SW480 (cell line): Measurements from ENCODE around the gene NR6A1.

Experiments
- DNase-seq: peaks from one replicate; pipeline ENCODE4 v3.0.0-alpha.2; 2016; ENCODE audit warnings: low spot score

Gene NR6A1

DNA sequence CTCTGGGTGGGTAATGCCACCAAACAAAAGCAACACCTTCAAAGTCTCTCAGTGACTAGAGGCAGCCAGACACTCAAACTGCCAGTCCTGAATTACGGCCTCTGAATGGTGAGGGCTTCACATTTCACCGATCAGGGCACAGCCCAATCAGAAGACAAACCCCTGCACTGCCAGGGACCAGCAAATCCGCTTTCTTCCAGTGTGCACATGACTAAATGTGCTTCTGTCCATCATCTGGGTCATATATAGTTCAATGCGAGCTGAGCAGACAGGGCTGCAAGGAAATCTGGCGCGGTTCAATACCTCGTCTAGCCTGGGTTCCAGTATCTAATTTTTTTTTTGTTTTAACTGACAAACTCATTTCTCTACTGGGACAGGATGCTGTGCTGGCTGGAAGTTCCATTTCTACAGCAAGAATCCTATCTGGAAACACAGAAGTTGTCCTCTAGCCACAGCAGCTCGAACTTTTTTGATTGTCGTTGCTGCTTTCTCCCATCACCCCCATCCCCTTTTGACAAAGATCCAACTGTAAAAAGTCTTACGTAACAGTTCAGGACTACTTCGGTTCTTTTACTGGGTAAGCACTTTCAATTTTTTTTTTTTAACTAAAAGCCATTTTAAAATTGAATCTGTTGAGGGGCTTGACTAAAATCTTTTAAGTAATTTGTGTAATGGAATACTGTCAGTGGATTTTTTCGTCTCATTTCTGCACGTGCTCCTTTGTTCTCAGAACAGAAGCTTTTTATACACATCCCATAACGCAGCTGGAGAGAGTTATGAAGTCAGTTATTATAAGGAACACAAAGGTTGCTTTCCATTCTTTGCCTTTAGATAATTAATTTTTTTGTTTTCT, 112.7 kb downstream of the NR6A1 start:
- peak; percentile 97 for DNase-seq

- DNase-seq: no peak
Measured at GRCh38 chr9:124657516-124657915, 113.6 kb downstream of the NR6A1 start.

GRCh38 chr9:124654431-124654830, 116.7 kb downstream of the NR6A1 start:
- DNase-seq: no peak

- DNase-seq: no peak
Measured at GRCh38 chr9:124652615-124653393, 118.3 kb downstream of the NR6A1 start.

- DNase-seq: no peak
Measured at GRCh38 chr9:124652203-124652602, 118.9 kb downstream of the NR6A1 start.

GRCh38 chr9:124645274-124645673, 125.8 kb downstream of the NR6A1 start:
- no peak for DNase-seq

DNA sequence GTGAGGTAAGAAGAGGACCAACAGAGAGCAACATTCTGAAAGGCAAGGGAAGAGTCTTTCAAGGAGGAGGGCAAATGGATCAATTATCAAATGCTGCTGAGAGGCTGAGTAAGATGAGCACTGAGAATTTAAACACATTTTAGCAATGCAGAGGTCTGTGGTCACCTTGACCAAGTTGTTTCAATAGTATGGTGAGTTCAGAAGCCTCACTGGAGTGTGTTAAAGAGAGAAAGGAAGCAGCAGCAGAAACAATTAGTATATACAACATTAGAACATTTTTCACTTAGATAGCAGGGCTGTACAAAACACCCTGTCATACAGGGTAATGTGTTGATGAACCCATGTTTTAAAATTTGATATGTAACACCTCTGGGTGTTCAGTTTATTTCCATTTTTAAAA, 131.5 kb downstream of the NR6A1 start:
- no peak for DNase-seq

GRCh38 chr9:124635285-124635684, 135.8 kb downstream of the NR6A1 start:
- no peak for DNase-seq

GRCh38 chr9:124632077-124632621, 139.0 kb downstream of the NR6A1 start:
- no peak for DNase-seq

DNA sequence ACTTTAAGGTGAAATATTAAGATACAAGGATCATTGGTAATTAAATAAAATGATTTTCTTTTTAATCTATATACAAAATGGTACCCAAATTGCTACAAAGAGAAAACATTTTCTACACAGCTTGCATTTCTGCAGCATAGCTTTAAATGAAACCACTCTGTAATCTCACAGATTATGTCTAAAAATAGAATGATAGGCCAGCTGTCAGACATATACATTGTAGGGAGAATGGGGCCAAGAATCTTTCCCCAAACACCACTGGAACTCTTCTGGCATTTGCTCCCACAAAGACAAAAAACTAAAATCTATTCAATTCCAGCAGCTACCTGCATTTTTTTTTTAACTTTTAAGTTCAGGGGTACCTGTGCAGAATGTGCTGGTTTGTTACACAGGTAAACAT, 139.8 kb downstream of the NR6A1 start:
- DNase-seq: no peak

DNA sequence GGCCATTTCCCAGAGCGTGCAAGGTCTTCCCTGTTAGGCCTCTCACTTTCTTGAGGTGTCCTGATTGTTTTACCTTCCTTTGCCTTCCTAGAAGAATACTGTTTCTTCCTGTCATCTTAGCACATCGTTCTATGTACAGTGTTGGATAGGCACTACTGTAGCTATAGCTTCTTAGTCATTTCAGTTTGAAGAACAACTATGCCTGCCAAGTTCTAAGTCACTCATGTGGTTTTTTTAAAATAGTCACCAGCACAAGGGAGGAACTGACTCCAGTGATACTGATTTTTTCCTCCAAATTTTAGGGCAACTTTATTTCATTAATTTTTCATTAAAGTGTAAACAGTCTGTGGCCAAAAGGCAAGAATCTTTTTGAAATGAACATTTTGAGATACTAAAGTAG, 141.5 kb downstream of the NR6A1 start:
- no peak for DNase-seq

- DNase-seq: no peak
Measured at GRCh38 chr9:124628741-124629140, 142.4 kb downstream of the NR6A1 start.

GRCh38 chr9:124626276-124626675, 144.8 kb downstream of the NR6A1 start:
- DNase-seq: no peak

GRCh38 chr9:124625087-124625486, 146.0 kb downstream of the NR6A1 start:
- DNase-seq: no peak

GRCh38 chr9:124624735-124624992, 146.4 kb downstream of the NR6A1 start:
- no peak for DNase-seq

GRCh38 chr9:124623966-124624734, 147.0 kb downstream of the NR6A1 start:
- DNase-seq: peak; percentile 43

- DNase-seq: no peak
Measured at GRCh38 chr9:124622882-124623281, 148.2 kb downstream of the NR6A1 start.

- no peak for DNase-seq
Measured at GRCh38 chr9:124621371-124622328, 149.5 kb downstream of the NR6A1 start.

DNA sequence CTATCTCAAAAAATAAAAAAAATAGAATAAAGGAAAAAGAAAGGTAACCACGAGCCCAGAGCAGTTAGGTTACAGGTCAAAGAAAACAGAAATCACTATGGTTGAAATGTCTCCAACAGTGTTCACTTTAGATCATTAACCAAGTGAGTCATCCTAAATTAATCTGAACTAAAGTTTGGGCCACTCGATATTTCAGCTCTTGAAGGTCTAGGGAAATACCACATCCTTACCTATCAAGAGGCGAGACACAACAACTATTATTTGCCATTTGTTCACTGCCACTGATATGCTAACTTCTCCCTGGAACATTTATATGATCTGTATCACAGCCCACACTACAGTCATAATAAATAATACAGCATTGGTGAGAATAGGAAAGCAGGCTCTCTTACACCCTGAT, 152.6 kb downstream of the NR6A1 start:
- DNase-seq: no peak

DNA sequence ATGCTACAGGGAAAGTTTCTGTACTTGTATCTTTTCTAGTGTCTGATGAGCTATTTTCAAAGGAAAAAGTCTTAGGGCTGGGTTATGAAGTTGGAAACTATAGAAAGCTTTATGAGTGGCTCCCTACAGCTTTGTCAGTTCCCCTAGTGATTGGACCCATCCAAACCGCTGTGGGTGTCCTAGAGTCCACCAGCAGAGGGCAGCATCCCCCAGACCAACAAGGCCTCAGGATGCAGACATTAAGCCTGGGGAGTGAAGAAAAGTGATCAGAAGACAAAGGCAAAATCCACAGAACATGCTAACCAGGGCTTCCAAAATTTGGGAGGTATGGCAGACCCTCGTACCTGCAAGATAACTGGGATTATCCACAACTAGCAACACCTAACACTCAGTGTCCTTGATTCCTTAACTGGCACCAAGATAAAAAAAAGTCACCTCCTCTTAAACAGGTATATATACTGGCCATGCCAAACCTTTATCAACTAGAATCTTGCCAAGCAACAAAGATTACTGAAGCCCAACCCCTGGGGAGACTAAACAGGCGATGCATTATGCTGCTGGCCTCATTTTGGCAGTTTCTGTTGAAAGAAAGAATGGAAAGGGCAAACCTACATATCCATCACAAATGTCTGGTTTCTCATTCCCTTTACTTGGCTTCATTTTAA, 153.5 kb downstream of the NR6A1 start:
- DNase-seq: peak; percentile 64

DNA sequence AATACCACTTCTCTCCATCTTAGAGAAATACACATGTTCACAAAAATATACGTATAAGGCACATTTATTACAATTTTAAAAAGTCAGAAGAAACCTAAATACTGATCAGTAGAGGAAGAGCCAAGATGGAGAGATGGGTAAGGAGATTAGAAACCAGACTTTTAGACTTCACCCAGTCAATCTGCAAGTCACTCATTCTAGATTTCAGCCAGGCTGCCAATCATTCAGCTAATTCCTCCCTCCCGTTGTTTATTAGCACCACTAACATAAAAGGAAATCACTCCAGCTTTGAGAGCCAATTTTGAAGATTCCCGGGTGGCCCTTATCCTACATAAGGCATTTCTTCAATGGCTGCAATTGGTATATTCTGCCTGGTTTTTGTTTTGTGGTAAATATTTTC, 154.2 kb downstream of the NR6A1 start:
- DNase-seq: no peak
